H1 (cell line): ENCODE data around the gene REPS1. TPM values are rescaled to one million over a fixed set of nuclear protein-coding genes. Genes with fewer than 3 reads are reported as not detected.

Source experiments
- CHD1 ChIP-seq: IDR thresholded peaks from 2 replicates; pipeline ENCODE4 v1.6.1; 2012; ENCODE audit warnings: low read depth, low read length, improper control_type of control experiment
- CHD7 ChIP-seq: fragments of 300-600 bp; sonication (generic); IDR thresholded peaks from 2 replicates; pipeline ENCODE4 v1.7.1; 2012; ENCODE audit warnings: low read length, moderate library complexity, mild to moderate bottlenecking, inconsistent platforms; ENCODE audit not compliant: insufficient replicate concordance
- CTBP2 ChIP-seq: IDR thresholded peaks from 2 replicates; pipeline ENCODE4 v1.7.0; 2011; ENCODE audit warnings: borderline replicate concordance, mild to moderate bottlenecking, moderate library complexity, mixed read lengths, low read length; ENCODE audit not compliant: insufficient read depth, insufficient read length
- EP300 ChIP-seq, 2 experiments: IDR thresholded peaks; 1 replicate in 1 of 2; 2 replicates in 1 of 2; pipeline ENCODE4 v1.6.1; 2011 to 2012; ENCODE audit warnings: low read depth in 2 of 2, low read length in 2 of 2, mild to moderate bottlenecking in 2 of 2, borderline replicate concordance in 1 of 2, inconsistent platforms in 1 of 2, moderate library complexity in 1 of 2
- JUND ChIP-seq: IDR thresholded peaks from 2 replicates; pipeline ENCODE4 v1.6.1; 2011; ENCODE audit warnings: mild to moderate bottlenecking, improper control_type of control experiment, low read length
- MAFK ChIP-seq: IDR thresholded peaks from 2 replicates; pipeline ENCODE4 v1.6.1; 2012; ENCODE audit warnings: low read depth, mild to moderate bottlenecking, improper control_type of control experiment, low read length
- POLR2A ChIP-seq, 2 experiments: IDR thresholded peaks; 1 replicate in 1 of 2; 2 replicates in 1 of 2; pipeline ENCODE4 v1.6.1; 2011; ENCODE audit warnings: low read depth in 2 of 2, low read length in 2 of 2, mild to moderate bottlenecking in 2 of 2; ENCODE audit errors: control extremely low read depth in 1 of 2
- POU5F1 ChIP-seq: IDR thresholded peaks from 2 replicates; pipeline ENCODE4 v1.6.1; 2011; ENCODE audit warnings: low read depth, mild to moderate bottlenecking, low read length, moderate library complexity
- SP4 ChIP-seq: IDR thresholded peaks from 2 replicates; pipeline ENCODE4 v1.6.1; 2012; ENCODE audit warnings: low read length, inconsistent platforms
- TAF1 ChIP-seq: IDR thresholded peaks from 2 replicates; pipeline ENCODE4 v1.6.1; 2011; ENCODE audit warnings: mild to moderate bottlenecking, low read depth, low read length
- TBP ChIP-seq: IDR thresholded peaks from 2 replicates; pipeline ENCODE4 v1.6.1; 2011; ENCODE audit warnings: low read depth, low read length, improper control_type of control experiment
- polyA plus RNA-seq, 7 experiments: library from polyadenylated mRNA; depleted of rRNA in 3 of 7; stranded (reverse) in 5 of 7; unstranded in 2 of 7; fragments of >200 nt in 5 of 7; fragments of 200-250 nt in 2 of 7; gene quantifications; 1 replicate in 5 of 7; 2 replicates in 1 of 7; 4 replicates in 1 of 7; pipeline versions ENCODE4 v1.2.1 to v1.2.3, GENCODE V29; 2011 to 2013; ENCODE audit warnings: missing spikeins in 2 of 7, mixed read lengths in 2 of 7
- total RNA-seq: library from RNA; stranded (reverse); fragmentation: NEBNext Ultra II Directional; extraction: Animal tissue kit (Norgen Biotek cat#: 25700); gene quantifications from 2 replicates; pipeline ENCODE4 v1.2.1, GENCODE V29; 2021

The REPS1 gene
- total and polyA plus RNA-seq, 2 of the 8 experiments (the other 6 are each of a cell fraction or from before 2014, with no cell fraction given), result 52.1 to 68.9 TPM

DNA sequence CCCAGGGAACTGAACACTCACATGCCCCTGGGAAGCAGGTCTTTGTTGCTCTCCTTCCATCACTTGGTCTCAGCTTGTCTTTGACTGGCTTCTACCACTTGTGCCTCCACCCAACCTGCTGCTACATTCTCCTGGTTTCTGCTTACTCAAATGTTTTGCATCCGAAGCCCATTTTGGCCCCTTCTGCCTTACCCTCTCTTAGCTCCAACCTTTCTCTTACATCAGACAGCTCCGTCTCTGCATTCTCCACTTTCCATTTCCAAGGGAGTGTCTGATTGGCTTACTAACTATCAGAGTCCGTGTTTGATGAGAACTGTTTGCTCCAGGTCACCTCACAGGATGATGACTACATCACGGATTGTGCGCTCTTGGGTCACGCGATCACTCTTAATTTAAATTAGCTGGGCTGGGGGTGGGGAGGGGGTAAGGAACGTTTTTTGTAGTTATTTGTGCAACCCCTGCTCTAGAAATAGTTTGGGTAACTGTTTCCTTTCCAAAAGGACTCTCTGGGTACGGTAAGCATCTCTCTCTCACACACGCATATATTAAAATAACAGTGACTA lies 39.6 kb upstream of the REPS1 start (continued):
- TF ChIP-seq CHD7, result peak; percentile 66
- TF ChIP-seq EP300 (IDR thresholded peaks at IDR 0.05; ENCODE audit: borderline replicate concordance in 1 of 2, low read depth in 2 of 2, low read length in 2 of 2), result 0 out of 3 replicates have a peak, but pooled peaks of 1 of the 2 experiments have one; percentile 3
- TF ChIP-seq JUND, result 0 out of 2 replicates have a peak, but pooled peaks have one; percentile 11
- no peak for TF ChIP-seq POU5F1
- no peak for TF ChIP-seq CTBP2
- no peak for TF ChIP-seq MAFK
- 0 out of 2 replicates have a peak, but pooled peaks have one; percentile 3 for TF ChIP-seq CHD1
- peak; percentile 71; the same call in 1 of the 2 replicates for TF ChIP-seq TAF1
- TF ChIP-seq POLR2A (IDR thresholded peaks at IDR 0.05; ENCODE audit: control extremely low read depth in 1 of 2, low read depth in 2 of 2, low read length in 2 of 2), result peak in 1 of 2 experiments; percentile 80; a peak in 2 of 3 replicates
- TF ChIP-seq SP4, result peak; percentile 15; the same call in 1 of the 2 replicates
- peak; percentile 62; the same call in 1 of the 2 replicates for TF ChIP-seq TBP
